Body of pancreas (tissue), 4 donors: ENCODE results near the gene HUWE1. TPM values are rescaled to one million over a fixed set of nuclear protein-coding genes. Genes with fewer than 3 reads are reported as not detected.

Source experiments
- ATAC-seq: fragments of 150-250 bp; one replicate; pipeline ENCODE4 v1.9.1; 2016
- DNase-seq, 4 donors: peaks; one replicate each; pipeline ENCODE4 v3.0.0-alpha.2; 2019
- H3K27ac ChIP-seq, 4 donors: fragments of 200-600 bp; sonication (generic); 1 replicate in 3 of 4; 2 replicates in 1 of 4; pipeline versions ENCODE4 v1.5.1 to v1.6.1; 2016 to 2019; ENCODE audit warnings: mild to moderate bottlenecking in 1 of 4, mixed read lengths in 1 of 4, moderate library complexity in 1 of 4
- H3K27me3 ChIP-seq, 2 donors: fragments of 200-600 bp; sonication (generic); one replicate each; pipeline ENCODE4 v1.6.0; 2016; ENCODE audit warnings: mild to moderate bottlenecking in 1 of 2
- H3K36me3 ChIP-seq, 2 donors: fragments of 200-600 bp; sonication (generic); replicated peaks in 1 of 2; 2 replicates each; pipeline ENCODE4 v1.5.1; 2016; ENCODE audit warnings: low read depth in 2 of 2; ENCODE audit not compliant: insufficient read depth in 1 of 2
- H3K4me1 ChIP-seq: fragments of 200-600 bp; sonication (generic); one replicate; pipeline ENCODE4 v1.6.0; 2016
- H3K4me3 ChIP-seq, 2 donors: fragments of 200-600 bp; sonication (generic); 1 replicate in 1 of 2; 2 replicates in 1 of 2; pipeline ENCODE4 v1.5.1; 2016 to 2019
- H3K9me3 ChIP-seq, 3 donors: fragments of 200-600 bp; sonication (generic); 1 replicate in 2 of 3; 2 replicates in 1 of 3; pipeline ENCODE4 v1.5.1; 2016
- POLR2A ChIP-seq, 3 donors: fragments of 450-650 bp; IDR thresholded peaks; one replicate each; pipeline ENCODE4 v1.6.1; 2016; ENCODE audit warnings: antibody characterized with exemption in 3 of 3, mild to moderate bottlenecking in 2 of 3
- WGBS, 2 donors: methylation state at CpG; one replicate each; pipeline ENCODE4 v1.1.5; 2017; 5-methylcytosine and 5-hydroxymethylcytosine counted together
- intact Hi-C: fragments of 100-400 bp; cut with DNase I; formaldehyde crosslinking; loops from one replicate; pipeline ENCODE4 v1.15.1; 2023
- microRNA counts, 2 donors: library from miRNA; unstranded; fragments of <30 nt; microRNA quantifications; one replicate each; lab custom pipeline; 2017
- microRNA-seq, 2 donors: library from miRNA; unstranded; fragments of <30 nt; microRNA quantifications; one replicate each; pipeline ENCODE4, GENCODE V29; 2016; ENCODE audit warnings: borderline number of aligned reads in 2 of 2, borderline replicate concordance in 2 of 2
- small RNA-seq: library from RNA; depleted of rRNA; stranded (forward); fragments of <200 nt; gene quantifications from one replicate; pipeline ENCODE3, GENCODE V24; 2016
- total RNA-seq, 2 donors: library from RNA; depleted of rRNA; stranded (reverse); fragments of >200 nt; gene quantifications; one replicate each; pipeline ENCODE4 v1.1.0, GENCODE V29; 2016
- TF ChIP-seq, protein P1 (sequence below), 7 experiments: fragments of 450-650 bp in 4 of 7; fragments of 200-600 bp in 3 of 7; sonication (generic) in 3 of 7; IDR thresholded peaks; one replicate each; pipeline ENCODE4 v1.5.1; 2016 to 2019; ENCODE audit warnings: antibody characterized with exemption in 7 of 7

HUWE1 gene
- total RNA-seq, 2 donors from 2014 or later, result 67.2 to 102 TPM

GRCh38 chrX:53483838-53484405 is 202.6 kb downstream of the HUWE1 start:
- H3K36me3 ChIP-seq, result no peaks in the 10 kb centered on the region
- H3K27me3 ChIP-seq, result no peaks in the 10 kb centered on the region
- no peak overlapping the region for H3K4me3 ChIP-seq
- 72 to 92% methylated on average over 2 of the region's 2 CpGs for WGBS, 2 donors
- no peaks in the 10 kb centered on the region for H3K4me1 ChIP-seq
- H3K9me3 ChIP-seq, result no peaks in the 10 kb centered on the region
- no peak for DNase-seq
- no peak overlapping the region for H3K27ac ChIP-seq
- TF ChIP-seq POLR2A (IDR thresholded peaks at IDR 0.05), result no peak
- TF ChIP-seq, protein P1, sequence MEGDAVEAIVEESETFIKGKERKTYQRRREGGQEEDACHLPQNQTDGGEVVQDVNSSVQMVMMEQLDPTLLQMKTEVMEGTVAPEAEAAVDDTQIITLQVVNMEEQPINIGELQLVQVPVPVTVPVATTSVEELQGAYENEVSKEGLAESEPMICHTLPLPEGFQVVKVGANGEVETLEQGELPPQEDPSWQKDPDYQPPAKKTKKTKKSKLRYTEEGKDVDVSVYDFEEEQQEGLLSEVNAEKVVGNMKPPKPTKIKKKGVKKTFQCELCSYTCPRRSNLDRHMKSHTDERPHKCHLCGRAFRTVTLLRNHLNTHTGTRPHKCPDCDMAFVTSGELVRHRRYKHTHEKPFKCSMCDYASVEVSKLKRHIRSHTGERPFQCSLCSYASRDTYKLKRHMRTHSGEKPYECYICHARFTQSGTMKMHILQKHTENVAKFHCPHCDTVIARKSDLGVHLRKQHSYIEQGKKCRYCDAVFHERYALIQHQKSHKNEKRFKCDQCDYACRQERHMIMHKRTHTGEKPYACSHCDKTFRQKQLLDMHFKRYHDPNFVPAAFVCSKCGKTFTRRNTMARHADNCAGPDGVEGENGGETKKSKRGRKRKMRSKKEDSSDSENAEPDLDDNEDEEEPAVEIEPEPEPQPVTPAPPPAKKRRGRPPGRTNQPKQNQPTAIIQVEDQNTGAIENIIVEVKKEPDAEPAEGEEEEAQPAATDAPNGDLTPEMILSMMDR (IDR thresholded peaks at IDR 0.05), result no peak
- no peak for ATAC-seq
- intact Hi-C loops, result no loop called here

DNA sequence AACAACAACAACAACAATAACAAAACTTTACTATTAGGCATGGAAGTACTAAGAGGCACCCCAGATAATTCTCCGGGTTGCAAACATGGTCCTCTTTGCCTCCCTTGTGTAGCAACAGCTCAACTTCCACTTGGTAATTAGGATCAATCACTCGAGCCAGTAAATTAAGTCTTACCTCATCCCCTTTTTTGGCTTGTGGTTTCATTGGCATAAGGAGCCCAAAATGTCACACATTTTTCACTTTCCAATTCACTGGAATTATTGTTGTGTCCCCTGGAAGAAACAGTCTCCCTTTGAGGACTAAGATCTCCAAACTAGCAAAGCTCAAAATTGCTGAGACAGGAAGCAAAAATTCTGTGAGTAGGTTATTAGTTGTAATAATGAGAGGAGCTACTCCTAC is 203.1 kb downstream of the HUWE1 start:
- Histone ChIP-seq H3K9me3 (no peaks in the 10 kb centered on the region), H3K4me1 (no peaks in the 10 kb centered on the region), H3K27me3 (no peaks in the 10 kb centered on the region), H3K36me3 (no peaks in the 10 kb centered on the region), H3K27ac (no peak overlapping the region), H3K4me3 (no peak overlapping the region)
- DNase-seq (no peak), ATAC-seq (no peak)
- intact Hi-C loops, result no loop called here
- TF ChIP-seq POLR2A (IDR thresholded peaks at IDR 0.05), result no peak
- TF ChIP-seq, protein P1 (IDR thresholded peaks at IDR 0.05), result no peak
- 43 to 61% methylated on average over 2 of the region's 2 CpGs for WGBS, 2 donors

MicroRNAs within 50 kb of the gene (microRNA counts, 767-probe panel; counts per million panel counts)
- 4,771 to 8,084 counts per million in 2 donors for microRNA hsa-miR-98 (lab: Ali Mortazavi, UCI)

Small RNAs within 50 kb of the gene (microRNA-seq; reads per million reads assigned to microRNA genes)
- 4,436 to 4,689 reads per million in 2 donors for gene MIR98
- gene MIRLET7F2, result 5,922 to 6,418 reads per million in 2 donors

Small RNAs within 50 kb of the gene (small RNA-seq; reads per million reads assigned to genes)
- 128 reads per million, percentile 97 among the genes with 10 or more reads in this experiment for gene MIR98
- gene MIRLET7F2, result 375 reads per million, percentile 98 among the genes with 10 or more reads in this experiment
